DOHH2 (cell line): Measurements from ENCODE around the gene CCDC54.

Experiments used
- H3F3A ChIP-seq: fragments of 200-600 bp; sonication (generic), shearing (Covaris generic); 2 replicates; pipeline ENCODE4 v1.6.0; 2016; ENCODE audit warnings: antibody characterized with exemption, mild to moderate bottlenecking; ENCODE audit not compliant: control insufficient read depth, insufficient read depth
- H3K27ac ChIP-seq: fragments of 200-600 bp; sonication (generic); 2 replicates; pipeline ENCODE4 v1.5.1; 2014; ENCODE audit warnings: low read depth, mild to moderate bottlenecking, low read length, moderate library complexity
- H3K27me3 ChIP-seq: fragments of 200-600 bp; sonication (generic); 2 replicates; pipeline ENCODE4 v1.6.1; 2014; ENCODE audit warnings: mild to moderate bottlenecking, low read length, mixed read lengths; ENCODE audit not compliant: control insufficient read depth
- H3K36me3 ChIP-seq: fragments of 200-600 bp; sonication (generic); 2 replicates; pipeline ENCODE4 v1.6.1; 2014; ENCODE audit warnings: mild to moderate bottlenecking, low read length, moderate library complexity, mixed read lengths; ENCODE audit not compliant: control insufficient read depth
- H3K4me1 ChIP-seq: fragments of 200-600 bp; sonication (generic); 2 replicates; pipeline ENCODE4 v1.6.1; 2014; ENCODE audit warnings: mild to moderate bottlenecking, low read length, mixed read lengths; ENCODE audit not compliant: control insufficient read depth
- H3K4me2 ChIP-seq: fragments of 200-600 bp; sonication (generic); 2 replicates; pipeline ENCODE4 v1.6.0; 2014; ENCODE audit warnings: mild to moderate bottlenecking, low read length, moderate library complexity
- H3K4me3 ChIP-seq: fragments of 200-600 bp; sonication (generic); 2 replicates; pipeline ENCODE4 v1.5.1; 2014; ENCODE audit warnings: mild to moderate bottlenecking, low read length, mixed read lengths
- H3K79me2 ChIP-seq: fragments of 200-600 bp; sonication (generic); 2 replicates; pipeline ENCODE4 v1.6.1; 2014; ENCODE audit warnings: mild to moderate bottlenecking, low read length, mixed read lengths; ENCODE audit not compliant: control insufficient read depth
- H3K9me2 ChIP-seq: fragments of 200-600 bp; sonication (generic); replicated peaks from 2 replicates; pipeline ENCODE4 v1.6.1; 2014; ENCODE audit warnings: mild to moderate bottlenecking, low read length, mixed read lengths; ENCODE audit not compliant: control insufficient read depth
- H3K9me3 ChIP-seq: fragments of 200-600 bp; sonication (generic); 2 replicates; pipeline ENCODE4 v1.6.1; 2014; ENCODE audit warnings: antibody characterized with exemption, low read length, mixed read lengths; ENCODE audit not compliant: control insufficient read depth, insufficient read depth
- H4K20me1 ChIP-seq: fragments of 200-600 bp; sonication (generic); 2 replicates; pipeline ENCODE4 v1.6.0; 2014; ENCODE audit warnings: low read depth, mild to moderate bottlenecking, antibody characterized with exemption, low read length, moderate library complexity; ENCODE audit not compliant: control insufficient read depth, insufficient read depth
- CTCF ChIP-seq: fragments of 200-600 bp; sonication (generic); IDR thresholded peaks from one replicate; pipeline ENCODE4 v1.5.1; 2014; ENCODE audit warnings: antibody characterized with exemption, mild to moderate bottlenecking, low read depth, low read length; ENCODE audit not compliant: poor library complexity, severe bottlenecking
- EZH2phosphoT487 ChIP-seq: fragments of 200-600 bp; sonication (generic); IDR thresholded peaks from 2 replicates; pipeline ENCODE4 v1.6.1; 2017; ENCODE audit warnings: borderline replicate concordance, mild to moderate bottlenecking, antibody characterized with exemption, low read length, moderate library complexity, mixed read lengths

Gene CCDC54

GRCh38 chr3:107384907-107385306 is 7.7 kb downstream of the CCDC54 start:
- H3K4me1 ChIP-seq: no peaks in the 10 kb centered on the region
- H3K4me2 ChIP-seq: no peak overlapping the region
- no peaks in the 10 kb centered on the region for H3K9me2 ChIP-seq
- H3K4me3 ChIP-seq: no peak overlapping the region
- peaks cover 5% of the 10 kb centered on the region; the same call in 1 of the 2 replicates for H3K27me3 ChIP-seq
- no peaks in the 10 kb centered on the region for H3F3A ChIP-seq
- H3K9me3 ChIP-seq: no peaks in the 10 kb centered on the region
- no peaks in the 10 kb centered on the region for H3K79me2 ChIP-seq
- no peaks in the 10 kb centered on the region for H4K20me1 ChIP-seq
- no peak for TF ChIP-seq CTCF
- TF ChIP-seq EZH2phosphoT487: no peak
- H3K27ac ChIP-seq: no peak overlapping the region
- H3K36me3 ChIP-seq: no peaks in the 10 kb centered on the region

GRCh38 chr3:107387555-107387954 is 10.3 kb downstream of the CCDC54 start:
- Histone ChIP-seq H3F3A (no peaks in the 10 kb centered on the region), H3K27me3 (peaks cover 5% of the 10 kb centered on the region; the same call in 1 of the 2 replicates), H3K9me2 (no peaks in the 10 kb centered on the region), H3K4me3 (no peak overlapping the region), H3K79me2 (no peaks in the 10 kb centered on the region), H3K4me2 (no peak overlapping the region), H3K27ac (no peak overlapping the region), H3K36me3 (no peaks in the 10 kb centered on the region), H3K9me3 (no peaks in the 10 kb centered on the region), H4K20me1 (no peaks in the 10 kb centered on the region), H3K4me1 (no peaks in the 10 kb centered on the region)
- no peak for TF ChIP-seq EZH2phosphoT487

GRCh38 chr3:107392549-107393165 is 15.4 kb downstream of the CCDC54 start:
- Histone ChIP-seq H3K36me3 (no peaks in the 10 kb centered on the region), H3K27ac (no peak overlapping the region), H3K79me2 (no peaks in the 10 kb centered on the region), H3K9me3 (no peaks in the 10 kb centered on the region), H3K9me2 (no peaks in the 10 kb centered on the region), H3K4me1 (no peaks in the 10 kb centered on the region), H3K4me3 (no peak overlapping the region), H3F3A (no peaks in the 10 kb centered on the region), H3K27me3 (no peaks in the 10 kb centered on the region), H3K4me2 (no peak overlapping the region), H4K20me1 (no peaks in the 10 kb centered on the region)
- no peak for TF ChIP-seq CTCF
- no peak for TF ChIP-seq EZH2phosphoT487

- H3K27me3 ChIP-seq: no peaks in the 10 kb centered on the region
- no peaks in the 10 kb centered on the region for H3K9me3 ChIP-seq
- H3F3A ChIP-seq: no peaks in the 10 kb centered on the region
- no peaks in the 10 kb centered on the region for H3K4me1 ChIP-seq
- no peak overlapping the region for H3K27ac ChIP-seq
- TF ChIP-seq EZH2phosphoT487 (no peak), CTCF (no peak)
- no peak overlapping the region for H3K4me2 ChIP-seq
- no peaks in the 10 kb centered on the region for H3K36me3 ChIP-seq
- H3K4me3 ChIP-seq: no peak overlapping the region
- no peaks in the 10 kb centered on the region for H3K9me2 ChIP-seq
- H4K20me1 ChIP-seq: no peaks in the 10 kb centered on the region
- H3K79me2 ChIP-seq: no peaks in the 10 kb centered on the region
Measured at GRCh38 chr3:107394502-107394901, 17.3 kb downstream of the CCDC54 start.
